Fibroblast of peridontal ligament (primary cell): ENCODE results near the gene UGT3A2.
"Not testable (repeated sequence)": the region's sequence is repeated elsewhere in the genome, so short reads cannot be mapped to it uniquely, and the experiment has no call there.

Source experiments
- DNase-seq: peaks from one replicate; pipeline ENCODE4 v3.0.0-alpha.2; 2010; ENCODE audit errors: extremely low read depth

UGT3A2 gene

GRCh38 chr5:36052538-36052937, 14.1 kb downstream of the UGT3A2 start:
- DNase-seq: no peak

- no peak for DNase-seq
These were observed 16.7 kb downstream of the UGT3A2 start for GRCh38 chr5:36049949-36050348.

GRCh38 chr5:36047384-36048160, 19.1 kb downstream of the UGT3A2 start:
- DNase-seq: no peak

DNA sequence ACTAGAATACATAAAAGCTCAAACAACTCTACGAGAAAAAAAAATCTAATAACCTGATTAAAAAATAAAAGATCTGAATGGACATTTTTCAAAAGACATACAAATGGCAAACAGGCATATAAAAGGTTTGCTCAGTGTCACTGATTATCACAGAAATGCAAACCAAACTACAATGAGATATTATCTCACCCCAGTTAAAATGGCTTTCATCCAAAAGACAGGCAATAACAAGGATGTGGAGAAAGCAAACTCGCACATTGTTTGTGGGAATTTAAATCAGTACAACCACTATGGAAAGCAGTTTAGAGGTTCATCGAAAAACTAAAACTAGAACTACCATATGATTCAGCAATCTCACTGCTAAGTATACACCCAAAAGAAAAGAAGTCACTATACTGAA, 20.8 kb downstream of the UGT3A2 start:
- DNase-seq: no peak

GRCh38 chr5:36041537-36041845, 25.2 kb downstream of the UGT3A2 start:
- no peak for DNase-seq

DNA sequence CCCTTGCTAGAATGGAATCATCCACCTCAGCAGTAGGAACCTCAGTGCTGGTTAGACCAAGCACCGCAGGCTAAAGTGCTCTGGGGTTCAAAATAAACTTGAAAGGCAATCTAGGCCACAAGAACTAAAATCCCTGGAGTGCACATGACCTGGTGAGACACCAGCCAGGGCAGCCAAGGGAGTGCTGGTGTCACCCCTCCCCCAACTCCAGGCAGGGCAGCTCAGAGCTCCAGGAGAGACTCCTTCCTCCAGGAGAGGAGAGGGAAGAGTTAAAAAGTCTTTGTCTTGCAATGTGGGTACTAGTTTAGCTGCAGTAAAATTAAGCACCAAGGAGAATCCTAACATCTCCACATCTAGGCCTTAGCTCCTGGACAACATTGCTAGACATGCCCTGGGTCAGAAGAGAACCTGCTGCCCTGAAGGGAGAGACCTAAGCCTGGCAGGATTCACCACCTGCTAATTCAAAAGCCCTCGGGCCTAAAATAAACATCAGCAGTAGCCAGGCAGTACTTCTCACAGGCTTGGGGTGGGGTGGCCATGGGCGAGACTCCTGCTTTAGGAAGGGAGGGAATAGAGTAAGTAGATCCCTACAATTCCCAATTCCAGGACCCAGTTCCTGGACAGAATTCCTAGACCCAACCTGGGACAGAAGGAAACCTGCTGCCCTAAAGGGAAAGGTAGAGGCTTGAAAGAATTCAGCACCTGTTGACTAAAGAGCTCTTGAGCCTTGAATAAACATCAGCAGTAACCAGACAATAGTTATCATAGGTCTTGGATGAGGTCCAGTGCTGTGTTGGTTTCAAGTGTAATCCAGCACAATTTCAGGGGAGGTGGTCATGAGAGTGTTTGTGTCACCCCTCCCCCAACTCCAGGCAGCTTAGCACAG, 25.8 kb downstream of the UGT3A2 start:
- no peak for DNase-seq

DNA sequence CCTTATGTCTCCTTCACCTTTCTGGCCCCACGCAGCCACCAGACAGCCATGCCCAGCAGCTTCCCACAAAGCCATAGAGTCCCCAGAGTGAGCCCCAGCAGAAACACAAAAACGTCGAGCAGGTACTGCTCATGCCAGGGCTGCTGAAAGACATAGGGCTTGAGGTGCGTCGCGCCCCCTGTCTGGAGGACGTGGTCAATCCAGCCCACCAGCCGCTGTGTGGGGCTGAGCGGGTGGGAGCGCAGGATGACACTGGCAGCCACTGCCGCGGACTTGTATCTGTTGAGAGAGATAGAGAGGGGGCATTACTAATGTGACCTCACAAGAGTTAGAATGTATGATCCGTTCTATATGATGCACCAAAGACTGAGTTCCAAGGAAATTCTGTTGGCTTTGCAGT, 31.0 kb downstream of the UGT3A2 start:
- DNase-seq: no peak

- DNase-seq: not testable (repeated sequence)
These were observed 32.0 kb downstream of the UGT3A2 start for GRCh38 chr5:36034536-36035134.

- DNase-seq: no peak
These were observed 33.2 kb downstream of the UGT3A2 start for GRCh38 chr5:36033486-36033885.

DNA sequence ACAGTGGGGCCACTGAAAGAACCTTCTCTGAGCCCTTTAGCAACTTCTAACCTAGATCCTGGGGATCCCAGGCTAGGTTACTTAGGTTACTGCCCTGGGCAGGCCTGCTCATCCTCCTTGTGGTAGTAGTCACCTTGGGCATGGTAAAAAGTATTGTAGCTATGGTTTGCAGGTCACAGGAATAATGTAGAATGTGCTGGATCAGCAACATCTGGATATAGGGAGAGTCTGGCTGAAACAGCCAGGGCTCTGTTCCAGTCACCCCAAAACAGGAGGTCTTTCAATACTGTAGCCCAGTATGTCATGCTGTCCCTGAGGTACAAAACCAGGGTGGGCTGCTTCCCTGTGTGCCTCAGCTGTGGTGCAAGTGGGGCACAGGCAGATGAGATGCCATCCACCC, 33.6 kb downstream of the UGT3A2 start:
- no peak for DNase-seq

- no peak for DNase-seq
These were observed 35.5 kb downstream of the UGT3A2 start for GRCh38 chr5:36031223-36031622.

- DNase-seq: no peak
These were observed 36.8 kb downstream of the UGT3A2 start for GRCh38 chr5:36029914-36030313.

- DNase-seq: no peak
These were observed 37.7 kb downstream of the UGT3A2 start for GRCh38 chr5:36028816-36029465.

- DNase-seq: no peak
These were observed 39.0 kb downstream of the UGT3A2 start for GRCh38 chr5:36027711-36028110.

DNA sequence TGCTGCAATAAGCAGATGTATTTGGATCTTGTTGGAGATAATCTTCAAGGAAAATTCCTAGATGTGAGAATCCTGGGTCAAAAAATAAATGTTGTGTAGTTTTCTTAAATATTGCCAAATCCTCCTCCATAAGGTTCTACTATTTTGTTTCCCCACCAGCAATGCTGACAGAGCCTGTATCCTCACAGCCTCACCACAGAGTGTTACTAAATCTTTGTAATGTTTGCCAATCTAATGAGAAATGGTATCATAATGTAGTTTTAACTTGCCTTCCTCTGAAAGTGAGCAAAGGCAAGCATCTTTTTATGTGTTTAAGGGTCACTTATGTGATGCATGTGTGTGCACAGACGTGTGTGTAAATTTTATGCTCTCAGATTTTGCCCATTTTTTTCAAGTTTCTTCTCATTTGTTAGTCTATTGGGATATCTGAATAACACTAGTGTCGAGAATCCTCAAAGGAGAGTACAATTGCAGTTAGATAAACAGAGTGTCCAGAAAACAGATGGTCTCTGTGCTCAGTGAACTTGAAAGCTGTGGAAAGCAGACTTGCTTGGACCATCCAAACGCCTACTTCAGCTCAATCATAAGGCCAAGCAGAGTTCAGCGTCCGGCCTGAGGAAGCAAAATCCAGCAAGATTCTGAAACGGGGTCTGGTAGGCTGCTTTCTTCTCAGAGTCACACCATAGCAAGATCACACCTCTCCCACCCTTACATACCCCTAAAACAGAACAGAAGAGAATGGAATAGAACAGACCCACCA, 39.8 kb downstream of the UGT3A2 start:
- peak; percentile 1 for DNase-seq

GRCh38 chr5:36022246-36022645, 44.4 kb downstream of the UGT3A2 start:
- DNase-seq: not testable (repeated sequence)

- not testable (repeated sequence) for DNase-seq
These were observed 47.1 kb downstream of the UGT3A2 start for GRCh38 chr5:36019584-36019983.

GRCh38 chr5:36017622-36018021, 49.1 kb downstream of the UGT3A2 start:
- DNase-seq: no peak

DNA sequence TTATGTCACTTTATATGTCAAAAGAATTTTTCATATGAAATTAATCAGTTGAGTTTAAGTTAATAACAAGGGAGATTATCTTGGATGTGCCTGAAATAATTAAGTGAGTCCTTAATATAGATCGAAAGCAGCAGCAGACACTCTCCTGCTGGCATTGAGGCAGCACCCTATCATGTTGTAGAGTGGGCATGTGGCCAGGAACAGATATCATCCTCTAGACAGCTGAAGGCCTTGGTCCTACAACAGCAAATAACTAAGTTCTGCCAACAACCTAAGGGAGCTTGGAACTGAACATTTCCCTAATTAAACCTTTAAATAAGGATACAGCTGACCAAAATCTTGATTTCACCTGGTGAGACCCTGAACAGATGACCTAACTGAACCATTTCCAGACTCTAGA, 49.7 kb downstream of the UGT3A2 start:
- no peak for DNase-seq

- DNase-seq: no peak
These were observed 53.5 kb downstream of the UGT3A2 start for GRCh38 chr5:36013182-36013581.

DNA sequence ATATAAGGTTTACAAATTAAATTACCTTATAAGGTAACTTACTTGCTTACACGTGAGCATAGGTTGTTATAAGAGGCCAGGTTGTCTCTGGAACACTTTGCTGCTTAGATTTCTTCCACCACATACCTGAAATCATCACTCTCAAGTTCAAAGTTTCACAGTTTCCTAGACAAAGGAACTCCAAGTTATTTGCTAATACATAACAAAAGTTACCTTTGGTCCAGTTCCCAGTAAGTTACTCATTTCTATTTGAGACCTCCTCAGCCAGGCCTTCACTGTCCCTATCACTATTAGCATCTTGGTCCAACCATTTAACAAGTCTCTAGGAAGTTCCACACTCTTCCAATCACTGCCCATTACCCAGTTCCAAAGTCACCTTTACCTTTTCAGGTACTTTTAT, 57.0 kb downstream of the UGT3A2 start:
- no peak for DNase-seq

DNA sequence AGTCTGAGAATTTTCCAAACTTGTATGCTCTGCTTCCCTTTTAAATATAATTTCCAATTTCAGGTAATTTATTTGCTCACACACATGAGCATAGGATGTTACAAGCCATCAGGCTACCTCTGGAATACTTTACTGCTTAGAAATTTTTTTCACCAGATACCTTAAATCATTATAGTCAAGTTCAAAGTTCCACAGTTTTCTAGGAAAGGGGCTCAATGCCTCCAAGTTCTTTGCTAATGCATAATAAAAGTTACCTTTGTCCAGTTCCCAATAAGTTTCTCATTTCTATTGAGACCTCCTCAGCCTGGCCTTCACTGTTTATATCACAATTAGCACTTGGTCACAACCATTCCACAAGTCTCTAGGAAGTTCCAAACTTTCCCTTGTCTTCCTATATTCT, 59.3 kb downstream of the UGT3A2 start:
- DNase-seq: no peak
